ENCODE results near the gene GFER.
"Not testable (repeated sequence)": the region's sequence is repeated elsewhere in the genome, so short reads cannot be mapped to it uniquely, and the experiment has no call there.

GFER gene

GRCh38 chr16:2029350-2029749 lies 45.4 kb downstream of the GFER start:
- no peak for DNase-seq

DNA sequence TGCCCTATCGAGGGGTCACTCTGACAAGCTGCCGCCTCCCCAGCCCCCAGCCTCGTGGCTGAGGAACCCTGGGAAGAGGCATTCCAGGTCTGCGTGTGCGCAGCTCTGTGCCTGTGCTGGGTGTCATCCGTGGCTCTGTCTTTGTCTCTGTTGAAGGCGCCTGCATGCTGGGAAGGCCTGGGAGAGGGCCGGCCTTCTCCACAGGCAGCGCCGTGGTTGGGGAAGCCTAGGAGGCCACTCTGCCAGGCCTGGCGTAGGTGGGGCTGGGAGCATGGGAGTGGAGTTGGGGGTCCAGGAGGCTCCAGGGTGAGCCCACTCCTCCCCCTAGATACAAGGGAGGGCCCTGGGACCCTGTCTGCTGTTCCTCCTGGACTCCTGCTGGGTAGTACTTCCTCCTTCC lies 46.0 kb downstream of the GFER start:
- DNase-seq: no peak

DNA sequence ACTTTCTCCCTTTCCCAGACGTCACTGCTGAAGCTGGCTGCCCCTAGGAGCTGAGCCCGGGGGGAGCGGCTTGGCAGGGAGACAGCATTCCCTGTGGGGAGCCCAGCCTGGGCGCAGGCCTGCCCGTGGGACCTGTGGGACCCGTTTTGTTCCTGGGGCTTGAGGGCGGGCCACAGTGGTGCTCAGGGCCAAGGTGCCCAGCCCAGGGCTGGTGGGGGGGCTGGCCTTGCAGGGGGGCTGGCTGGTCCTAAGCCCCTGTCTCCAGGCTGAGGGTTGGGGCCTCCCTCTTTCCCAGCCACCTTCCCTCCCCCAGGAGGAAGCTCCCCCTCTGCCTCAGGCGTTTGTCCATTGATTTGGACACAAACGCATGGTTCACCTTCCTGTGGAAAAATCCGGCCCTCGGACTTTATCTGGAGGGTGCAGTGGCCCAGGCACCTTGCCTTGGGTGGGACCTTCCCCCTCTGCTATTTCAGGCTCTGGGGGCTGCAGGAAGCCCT lies 47.1 kb downstream of the GFER start:
- no peak for DNase-seq

GRCh38 chr16:2032285-2033056 lies 48.5 kb downstream of the GFER start:
- no peak for DNase-seq

DNA sequence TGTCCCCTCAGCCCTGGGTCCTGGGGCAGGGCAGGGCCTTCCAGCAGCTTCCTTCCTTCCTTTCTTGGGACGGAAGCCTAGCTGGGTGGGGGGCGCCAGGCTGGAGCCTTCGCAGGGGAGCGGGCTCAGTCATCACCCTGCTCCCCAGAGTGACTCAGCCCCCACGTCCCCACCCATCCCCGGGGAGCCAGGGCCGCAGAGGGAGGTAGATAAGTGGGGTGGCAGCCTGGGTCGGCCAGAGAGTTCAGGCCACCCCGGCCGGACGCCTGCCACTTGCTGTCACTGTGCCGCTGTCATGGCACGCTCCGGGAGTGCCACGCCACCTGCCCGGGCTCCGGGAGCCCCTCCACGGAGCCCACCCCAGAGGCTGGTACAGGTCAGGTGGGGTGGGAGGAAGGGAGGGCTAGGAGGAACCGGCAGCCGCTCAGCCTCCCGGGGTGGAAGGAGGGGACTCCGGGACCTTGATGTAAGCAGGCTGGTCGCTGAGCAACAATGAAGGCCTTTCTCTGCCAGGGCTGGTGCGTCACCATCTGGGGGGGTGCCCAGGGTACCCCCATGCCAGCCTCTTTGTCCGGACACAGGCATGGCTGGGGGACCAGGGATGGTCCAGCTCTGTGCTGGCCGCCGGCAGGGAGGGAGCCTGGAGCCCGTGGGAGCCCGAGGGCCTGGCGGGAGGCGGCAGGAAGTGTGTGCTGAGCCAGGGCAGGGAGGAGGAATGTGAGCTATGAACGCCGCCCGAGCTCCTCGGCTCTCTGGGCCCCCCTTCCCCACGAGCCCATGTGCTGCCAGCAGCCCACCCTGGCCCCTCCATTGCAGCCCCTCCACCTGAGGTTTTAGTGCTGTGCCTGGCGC lies 49.3 kb downstream of the GFER start:
- no peak for DNase-seq

DNA sequence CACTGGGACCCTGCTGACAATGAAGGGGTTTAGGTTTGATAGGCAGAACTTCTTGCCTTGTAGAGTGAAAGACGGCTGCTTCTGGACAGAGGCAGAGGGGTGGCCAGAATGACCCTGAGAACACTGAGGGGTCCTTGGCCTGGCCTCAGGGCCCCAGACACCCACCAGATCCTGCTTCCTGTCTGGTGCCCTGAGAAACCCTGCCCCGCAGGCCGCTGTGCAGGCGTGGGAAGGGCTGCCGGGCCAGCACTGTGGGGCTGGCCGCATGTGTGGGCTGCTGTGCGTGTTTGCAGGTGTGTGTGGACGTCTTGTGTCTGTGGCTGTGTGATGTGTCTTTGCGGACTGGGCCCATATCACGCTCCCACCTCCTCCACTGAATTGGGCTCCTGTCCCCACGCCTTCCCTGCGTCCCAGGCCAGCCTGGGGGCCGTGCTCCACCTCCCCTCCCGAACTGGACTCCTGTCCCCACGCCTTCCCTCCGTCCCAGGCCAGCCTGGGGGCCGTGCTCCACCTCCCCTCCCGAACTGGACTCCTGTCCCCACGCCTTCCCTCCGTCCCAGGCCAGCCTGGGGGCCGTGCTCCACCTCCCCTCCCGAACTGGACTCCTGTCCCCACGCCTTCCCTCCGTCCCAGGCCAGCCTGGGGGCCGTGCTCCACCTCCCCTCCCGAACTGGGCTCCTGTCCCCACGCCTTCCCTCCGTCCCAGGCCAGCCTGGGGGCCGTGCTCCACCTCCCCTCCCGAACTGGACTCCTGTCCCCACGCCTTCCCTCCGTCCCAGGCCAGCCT lies 50.1 kb downstream of the GFER start:
- not testable (repeated sequence) for DNase-seq

DNA sequence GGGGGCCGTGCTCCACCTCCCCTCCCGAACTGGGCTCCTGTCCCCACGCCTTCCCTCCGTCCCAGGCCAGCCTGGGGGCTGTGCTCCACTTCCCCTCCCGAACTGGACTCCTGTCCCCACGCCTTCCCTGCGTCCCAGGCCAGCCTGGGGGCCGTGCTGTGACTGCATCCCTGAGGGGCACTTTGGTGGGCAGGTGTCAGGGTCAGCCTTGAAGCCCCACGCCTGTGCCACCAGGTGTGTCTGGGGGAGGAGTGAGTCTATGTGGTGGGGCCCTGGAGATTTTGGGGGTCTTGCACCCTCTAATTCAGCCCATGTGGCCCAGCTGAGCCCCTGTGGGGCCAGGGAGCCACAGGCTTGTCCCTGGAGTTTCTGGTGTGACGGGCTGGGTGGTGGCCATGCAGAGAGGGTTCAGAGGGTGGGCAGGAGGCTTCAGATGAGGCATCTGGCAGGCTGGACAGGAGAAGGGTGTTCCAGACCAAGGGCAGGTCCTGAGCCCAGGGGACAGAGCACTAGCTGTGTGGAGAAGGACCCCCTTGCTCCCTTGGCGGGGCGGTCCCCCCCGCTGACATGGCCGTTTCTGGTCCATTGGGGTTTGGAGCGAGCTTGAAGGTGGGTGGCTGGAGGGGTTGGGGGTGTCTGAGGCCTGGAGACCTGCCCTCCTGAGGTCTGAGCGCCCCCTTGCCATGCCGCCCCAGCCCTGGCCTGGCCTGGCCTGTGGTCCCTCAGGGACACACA lies 50.9 kb downstream of the GFER start:
- DNase-seq: no peak

DNA sequence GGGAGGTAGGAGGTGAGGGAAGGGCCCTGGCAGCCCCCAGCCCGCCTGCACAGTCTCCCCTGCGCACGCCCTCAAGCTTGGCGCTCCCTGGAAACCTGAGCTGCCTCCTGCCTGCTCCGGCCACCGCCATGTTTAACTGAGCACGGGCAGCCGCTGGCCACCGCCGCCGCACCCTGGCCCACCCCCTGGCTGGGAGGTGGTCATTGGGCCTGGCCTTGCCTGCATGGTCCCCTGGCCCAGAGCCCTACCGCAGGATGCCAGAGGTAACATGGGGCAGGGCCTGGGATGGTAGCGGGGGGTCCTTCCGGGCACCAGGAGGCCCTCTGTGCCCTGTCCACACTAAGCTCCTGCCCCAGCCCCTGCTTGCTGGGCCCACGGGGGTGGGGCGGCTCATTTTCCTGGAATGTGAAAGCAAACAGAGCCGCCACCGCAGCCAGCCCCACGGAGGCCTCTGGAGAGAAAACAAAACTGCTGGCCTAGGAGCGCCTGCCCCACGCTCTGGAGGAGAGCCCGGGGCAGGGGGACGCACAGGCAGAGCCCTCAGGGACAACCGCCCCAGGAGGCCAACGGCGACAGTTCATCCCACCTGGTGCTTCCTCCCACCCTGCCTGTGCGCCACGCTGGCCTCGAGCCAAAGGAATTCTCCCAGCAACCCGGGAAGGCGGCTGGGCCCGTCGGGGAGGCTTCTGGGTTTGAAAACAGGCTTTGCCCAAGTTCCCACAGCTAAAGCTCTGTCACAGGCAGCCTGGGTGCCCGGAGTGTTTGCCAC lies 51.6 kb downstream of the GFER start:
- no peak for DNase-seq

- no peak for DNase-seq
Observed at GRCh38 chr16:2036200-2036966, 52.4 kb downstream of the GFER start.

DNA sequence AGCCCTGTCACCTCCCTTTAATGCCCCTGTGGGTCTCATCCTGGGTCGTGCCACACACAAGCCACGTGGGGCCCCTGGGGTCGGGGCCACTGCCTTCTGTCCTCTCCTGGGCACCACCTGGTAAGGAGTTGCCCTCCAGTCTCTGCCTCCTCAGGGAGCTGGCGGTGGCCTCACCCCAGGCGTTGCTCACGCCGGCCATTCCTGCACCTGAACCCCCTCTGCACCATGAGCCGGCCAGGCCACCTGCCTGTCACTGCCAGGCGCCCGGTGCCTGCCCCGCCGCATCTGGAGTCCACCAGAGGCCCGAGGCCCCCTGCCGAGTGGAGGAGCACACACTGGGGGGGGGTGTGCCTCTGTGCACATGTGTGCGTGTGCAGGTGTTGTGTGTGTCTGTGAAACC lies 53.1 kb downstream of the GFER start:
- no peak for DNase-seq
